GM04503 (cell line): ENCODE data around the gene TRPV6.

ENCODE experiments used
- DNase-seq: peaks from one replicate; pipeline ENCODE4 v3.0.0-alpha.2; 2012; ENCODE audit warnings: low read depth

Gene TRPV6

DNA sequence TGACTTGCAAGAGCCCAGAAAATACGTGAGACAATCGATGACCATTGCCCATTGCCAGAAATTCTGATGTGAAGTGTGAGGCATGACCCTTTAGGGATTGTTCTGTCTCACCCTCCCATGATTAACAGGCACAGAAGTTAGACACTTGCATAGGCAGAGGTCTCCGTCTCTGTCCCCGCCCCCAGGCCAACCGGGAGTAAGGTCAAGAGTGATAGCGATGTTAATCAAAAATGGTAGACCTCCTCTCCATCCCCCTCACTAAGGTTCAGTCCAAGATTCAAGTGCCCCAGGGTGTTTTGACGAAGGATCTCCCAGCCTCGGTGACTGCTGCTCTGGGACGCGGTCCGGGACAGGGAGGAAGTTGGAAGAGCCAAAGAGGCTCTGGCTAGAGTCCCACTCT, 22.7 kb upstream of the TRPV6 start:
- no peak for DNase-seq

DNA sequence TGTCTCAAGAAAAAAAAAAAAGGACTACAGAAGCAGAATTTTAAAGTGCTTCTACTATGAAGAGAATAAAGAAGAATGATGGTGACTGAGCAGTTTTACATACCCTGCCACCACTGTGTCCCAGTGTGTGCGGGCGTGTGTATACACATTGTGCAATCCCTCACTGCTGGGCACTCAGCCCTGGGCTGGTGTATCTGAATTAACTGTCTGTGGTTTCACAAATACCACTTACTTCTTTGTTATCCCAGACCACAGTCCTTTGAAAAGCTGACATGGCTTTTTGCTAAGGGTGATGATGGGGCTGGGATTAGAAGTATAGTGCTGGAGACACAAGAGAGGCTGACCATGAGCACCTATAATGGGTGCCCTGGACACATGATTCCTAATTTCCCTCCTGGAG, 21.1 kb upstream of the TRPV6 start:
- no peak for DNase-seq

DNA sequence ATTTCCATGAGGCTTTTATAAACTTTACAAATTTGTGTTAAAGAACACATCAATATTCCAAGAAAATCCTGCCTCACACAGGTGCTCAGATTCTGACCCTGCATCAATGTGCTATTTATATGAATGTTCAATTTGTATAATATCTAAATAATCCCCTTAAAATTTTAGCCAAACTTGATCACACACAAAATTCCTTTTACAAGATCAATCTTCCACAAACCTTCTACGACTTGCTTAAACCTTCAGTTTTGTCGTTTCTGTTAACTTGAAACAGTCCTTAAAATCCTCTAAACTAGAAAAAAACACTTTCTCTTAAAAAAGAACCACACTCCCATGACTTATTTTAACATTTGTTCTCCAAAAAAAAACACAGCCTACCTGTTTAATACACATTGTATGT, 20.2 kb upstream of the TRPV6 start:
- DNase-seq, result no peak

DNA sequence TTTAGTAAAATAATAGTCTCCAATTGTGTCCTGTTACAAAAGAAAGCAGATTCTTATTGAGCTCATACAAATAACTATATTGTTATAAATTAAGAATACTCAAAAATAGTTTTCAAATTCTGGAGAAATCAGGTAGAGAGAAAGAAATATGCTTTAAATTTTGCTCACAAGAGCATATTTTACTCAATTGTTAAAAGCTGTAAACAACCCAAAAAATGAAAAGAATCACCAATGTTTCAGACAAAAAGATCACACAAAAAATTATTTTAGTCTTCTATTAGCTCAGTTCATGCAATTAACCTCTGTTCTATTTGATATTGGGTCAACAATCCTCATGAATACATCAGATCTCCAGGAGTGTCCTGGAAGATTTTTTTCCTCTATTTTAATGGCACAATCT, 18.6 kb upstream of the TRPV6 start:
- DNase-seq, result no peak

DNA sequence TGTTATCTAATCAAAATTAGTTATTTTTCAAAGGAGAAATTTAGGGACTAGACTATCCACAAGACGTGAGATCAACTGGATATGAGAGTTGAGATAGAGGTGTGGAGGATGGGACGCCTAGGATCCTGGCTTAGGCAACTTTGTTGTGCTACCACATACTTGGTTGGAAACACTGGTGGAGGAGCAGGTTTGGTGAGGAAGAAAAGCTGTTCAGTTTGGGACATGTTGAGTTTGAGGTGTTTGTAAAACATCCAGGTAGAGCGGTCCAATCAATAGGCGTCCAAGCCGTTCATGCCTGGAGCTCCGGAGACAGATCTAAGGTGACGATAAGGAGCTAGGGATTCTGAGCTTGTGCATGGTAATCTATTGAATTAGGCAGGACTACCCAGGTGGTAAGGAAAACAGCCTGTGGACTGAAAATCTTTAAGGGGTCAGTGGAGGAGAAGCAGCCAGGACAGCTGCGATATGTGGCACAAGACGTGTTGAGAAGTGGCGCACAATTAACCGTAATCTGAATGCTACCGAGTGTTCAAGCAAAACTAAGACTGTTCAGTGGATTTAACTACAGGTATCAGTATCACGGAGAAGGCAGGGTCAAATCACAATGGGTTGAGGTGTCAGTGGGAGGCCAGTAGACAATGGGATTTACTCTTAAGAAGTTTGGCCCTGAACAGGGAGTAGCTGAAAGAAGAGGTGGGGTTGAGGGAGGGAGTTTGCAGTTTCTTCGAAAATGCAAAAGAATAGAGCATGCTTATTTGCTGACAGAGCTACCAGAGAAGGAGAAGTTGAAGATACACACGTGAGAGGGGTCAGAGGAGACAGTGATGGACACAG, 16.1 kb upstream of the TRPV6 start:
- DNase-seq, result no peak

DNA sequence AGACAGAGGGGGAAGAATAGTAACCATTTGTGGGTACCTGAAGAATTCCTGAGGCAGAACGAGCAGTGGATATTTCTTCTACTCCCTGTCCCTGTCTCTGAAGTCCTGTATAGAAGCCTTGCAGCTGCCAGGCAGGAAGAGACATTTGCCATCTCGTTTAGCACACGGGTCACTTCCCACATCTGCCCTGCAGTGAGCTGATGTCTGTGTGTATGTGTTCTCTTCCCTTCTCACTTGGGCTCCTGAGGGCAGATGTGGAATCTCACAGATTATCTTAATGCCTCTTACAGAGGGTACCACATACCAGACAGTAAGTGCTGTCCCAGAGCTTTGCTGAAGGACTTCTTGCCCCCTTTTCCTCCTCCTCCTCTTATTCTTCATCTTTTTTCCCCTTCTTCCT, 14.1 kb upstream of the TRPV6 start:
- no peak for DNase-seq

DNA sequence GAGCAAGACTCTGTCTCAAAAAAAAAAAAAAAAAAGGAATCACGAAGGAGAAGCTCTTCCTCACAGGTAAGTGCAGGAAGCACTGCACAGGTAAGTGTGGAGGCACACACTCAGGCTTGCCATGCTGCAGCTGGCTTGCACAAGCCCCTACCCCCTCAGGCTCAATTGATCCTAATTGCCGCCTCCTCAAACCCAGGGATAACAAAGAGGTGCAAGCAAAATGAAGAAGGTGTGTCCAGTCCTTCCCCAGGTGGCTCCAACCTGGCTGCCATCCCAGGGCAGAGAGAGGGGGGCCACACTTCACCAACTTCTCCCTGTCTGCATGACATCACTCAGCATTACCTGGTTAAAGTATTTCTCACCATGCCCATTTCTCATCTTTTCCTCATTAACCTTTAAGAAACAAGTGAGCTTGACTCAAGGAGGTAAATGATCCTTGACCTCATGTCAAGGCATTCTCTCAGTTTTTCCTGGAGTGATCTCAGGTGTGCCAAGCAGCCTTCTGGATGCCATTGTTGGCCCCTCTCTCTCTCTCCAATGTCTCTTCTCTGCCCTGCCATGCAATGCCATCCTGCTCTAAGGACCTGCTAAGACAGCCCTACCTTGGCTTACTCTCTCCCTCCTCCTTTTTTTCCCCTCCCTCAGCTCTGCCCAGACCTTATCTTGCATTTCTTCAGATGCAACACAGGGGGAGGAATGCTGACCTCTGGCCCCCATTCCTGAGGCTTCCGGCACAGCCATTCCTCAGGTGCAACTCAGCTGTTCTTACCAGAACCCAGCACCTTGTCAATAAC, 13.0 kb upstream of the TRPV6 start:
- DNase-seq, result no peak

DNA sequence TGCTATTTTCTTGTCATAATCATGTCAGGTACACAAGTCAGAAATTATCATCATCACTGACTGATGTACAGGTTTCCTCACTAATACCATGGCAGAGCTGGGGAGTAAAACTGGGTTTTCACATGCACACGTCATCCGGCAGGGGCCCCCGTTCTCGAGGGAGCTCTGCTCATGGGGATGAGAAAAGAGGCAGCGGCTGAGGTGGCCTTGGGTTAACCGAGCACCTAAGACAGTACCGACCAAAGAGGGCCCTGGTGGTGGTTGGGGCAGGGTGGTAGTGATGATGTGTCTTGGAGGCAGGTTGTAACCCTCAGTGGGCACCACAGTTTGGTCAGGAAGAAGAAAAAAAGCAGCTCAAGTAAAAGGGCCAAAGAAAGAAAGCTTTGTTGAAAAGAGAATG, 12.1 kb upstream of the TRPV6 start:
- DNase-seq, result no peak

DNA sequence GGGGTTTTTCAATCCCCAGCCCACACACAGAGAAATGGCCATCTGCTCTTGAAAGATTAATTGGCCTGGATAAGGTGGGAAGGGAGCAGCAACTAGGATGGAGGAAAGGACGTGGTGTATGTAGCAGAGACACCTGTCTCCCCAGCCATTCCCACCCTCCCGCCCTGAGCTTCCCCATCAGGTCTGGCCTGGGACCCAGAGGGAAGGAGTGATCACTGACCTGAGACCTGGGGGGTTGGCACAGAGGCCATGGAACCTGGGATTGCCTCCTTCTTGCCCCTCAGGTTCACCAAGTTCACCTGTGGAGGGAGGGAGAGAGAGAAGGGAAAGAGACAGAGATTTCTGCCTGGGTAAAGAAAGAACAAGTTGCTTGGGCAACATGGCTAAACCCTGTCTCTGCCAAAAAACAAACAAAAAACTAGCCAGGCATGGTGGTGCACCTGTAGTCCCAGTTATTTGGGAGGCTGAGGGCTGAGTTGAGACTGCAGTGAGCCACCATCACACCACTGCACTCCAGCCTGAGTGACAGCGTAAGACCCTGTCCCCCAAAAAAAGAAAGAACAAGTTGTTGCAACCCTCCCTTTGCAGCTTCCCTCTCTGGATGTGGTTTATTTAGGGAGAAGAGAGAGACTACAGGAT, 11.3 kb upstream of the TRPV6 start:
- no peak for DNase-seq

DNA sequence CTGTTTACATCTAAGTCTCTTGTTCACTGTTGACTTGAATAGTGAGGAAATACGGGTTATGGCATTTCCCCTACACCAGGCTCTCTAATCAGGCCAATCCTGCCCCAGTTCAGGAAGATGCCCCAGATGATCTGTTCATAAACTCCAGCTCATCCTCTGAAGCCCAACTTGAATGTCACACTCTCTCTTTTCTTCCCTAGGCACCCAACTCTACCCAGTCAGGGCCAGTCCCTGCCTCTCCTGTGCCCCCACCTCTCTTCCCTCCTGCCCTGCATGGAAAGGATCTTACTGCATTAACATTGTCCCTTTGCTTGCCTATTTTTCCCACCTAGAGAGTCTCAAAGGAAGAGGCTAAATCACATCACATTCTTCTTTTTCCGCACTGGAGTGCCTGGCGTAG, 10.6 kb upstream of the TRPV6 start:
- DNase-seq, result no peak

DNA sequence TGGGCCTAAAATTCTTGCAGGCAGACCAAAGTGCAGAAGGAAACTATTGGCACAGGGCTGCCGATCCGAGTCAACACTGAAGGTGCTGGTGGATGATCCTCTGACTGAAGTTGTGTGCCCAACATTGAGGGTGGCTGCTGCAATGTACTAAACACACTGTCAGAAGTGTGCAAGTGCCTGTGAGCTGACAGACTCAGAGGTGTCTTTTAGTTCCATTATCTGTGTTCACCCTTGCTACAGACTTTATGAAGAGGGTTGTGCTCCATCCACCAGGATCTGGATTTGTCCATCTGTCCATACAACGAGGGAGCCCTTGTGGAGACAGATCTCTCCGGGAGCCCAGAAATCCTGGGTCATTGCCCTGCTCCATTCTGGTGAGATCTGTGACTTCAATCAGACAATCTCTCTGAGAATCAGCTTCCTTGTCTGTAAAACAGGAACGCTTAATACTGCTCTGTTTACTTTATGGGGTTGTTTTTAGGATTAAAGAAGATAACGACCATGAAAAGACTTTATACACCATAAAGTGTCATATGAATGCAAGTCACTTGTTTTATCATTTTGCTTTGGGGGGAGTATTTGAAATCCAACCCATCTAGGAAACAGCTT, 9.5 kb upstream of the TRPV6 start:
- DNase-seq, result no peak

DNA sequence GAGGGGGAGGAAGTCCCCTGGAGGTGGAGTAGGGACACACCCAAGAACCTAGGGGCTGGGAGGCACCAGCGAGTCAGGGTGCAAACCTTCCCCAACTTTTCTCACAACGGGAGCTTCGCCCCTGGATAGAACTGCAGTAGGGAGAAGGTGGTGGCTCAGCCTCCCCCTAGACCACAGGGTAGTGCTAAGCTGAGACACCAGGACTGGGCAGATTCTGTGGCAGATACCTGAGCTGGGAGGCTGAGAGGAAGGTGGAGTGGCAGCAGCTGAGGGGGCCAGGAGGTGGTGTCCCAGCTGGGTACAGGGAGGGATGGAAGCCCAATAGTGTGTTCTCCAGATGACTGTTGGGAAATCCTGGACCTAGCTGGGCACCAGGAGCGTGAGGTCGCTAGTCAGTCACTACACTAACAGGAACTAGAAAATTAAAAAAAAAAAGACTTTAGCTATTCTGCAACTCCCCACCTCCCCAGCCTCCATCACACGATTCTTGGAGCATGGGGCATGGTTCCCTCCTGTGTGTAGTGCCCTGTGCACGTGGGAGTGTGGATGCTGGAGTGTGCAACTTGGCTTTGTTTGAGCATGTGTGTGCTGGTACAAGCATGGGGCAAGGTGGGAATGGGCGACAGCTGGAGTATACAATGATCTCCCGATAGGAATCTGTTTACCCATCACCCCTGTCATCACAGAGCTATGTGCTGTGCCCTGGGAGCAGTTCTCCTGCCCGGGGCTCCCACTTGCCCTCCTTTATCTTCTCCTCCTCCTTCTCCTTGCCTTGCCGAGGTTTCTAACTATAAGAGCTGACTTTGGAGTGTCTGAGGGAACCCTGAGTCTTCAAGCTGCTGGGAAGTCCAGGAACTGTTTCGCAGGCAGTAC, 8.8 kb upstream of the TRPV6 start:
- DNase-seq, result no peak

DNA sequence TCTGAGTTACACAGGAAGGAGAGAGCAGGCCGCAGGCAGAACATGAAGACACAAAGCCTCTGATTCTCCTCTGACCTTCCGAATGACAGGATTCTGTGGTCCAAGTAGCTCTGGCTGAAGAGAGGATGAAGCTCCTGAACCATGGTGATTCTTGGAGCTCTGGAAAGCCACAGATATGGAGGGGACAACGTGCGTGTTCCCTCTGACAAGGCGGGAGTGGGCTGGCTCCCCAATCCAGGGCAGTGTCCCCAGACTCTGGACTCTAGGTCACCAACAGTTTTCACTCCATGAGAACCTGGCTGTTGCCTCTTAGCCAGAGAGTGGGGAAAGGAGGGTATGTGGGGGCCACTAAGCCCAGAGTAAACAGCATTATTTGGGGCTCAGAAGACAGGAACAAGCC, 7.4 kb upstream of the TRPV6 start:
- DNase-seq, result no peak

DNA sequence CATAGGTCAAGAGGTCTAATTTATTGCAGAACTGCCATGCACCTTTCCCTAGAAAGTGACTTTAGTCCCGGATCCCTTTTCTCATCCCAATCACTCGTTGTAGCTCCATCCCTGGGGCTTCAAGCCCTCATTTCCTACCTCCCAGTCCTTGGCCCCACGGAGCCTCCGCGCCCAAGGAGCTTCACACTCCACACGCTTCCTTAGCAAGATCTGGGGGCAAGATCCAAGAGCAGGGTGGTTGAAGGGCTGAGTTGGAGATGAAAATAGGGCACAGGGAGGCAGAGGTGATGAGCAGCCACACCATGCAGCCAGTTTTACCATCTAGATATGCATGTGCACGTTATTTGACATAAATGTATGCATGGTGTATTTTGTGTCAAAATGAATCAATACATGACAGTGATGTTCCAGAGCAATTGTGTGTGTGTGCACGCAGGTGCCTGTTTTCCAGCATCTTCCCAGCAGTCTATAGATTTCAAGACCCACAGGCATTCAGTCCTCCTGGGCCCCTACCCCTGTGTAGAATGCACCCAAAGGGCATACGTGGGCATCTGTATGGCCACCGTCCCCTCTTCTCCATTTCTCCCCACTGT, 6.0 kb upstream of the TRPV6 start:
- DNase-seq, result no peak

DNA sequence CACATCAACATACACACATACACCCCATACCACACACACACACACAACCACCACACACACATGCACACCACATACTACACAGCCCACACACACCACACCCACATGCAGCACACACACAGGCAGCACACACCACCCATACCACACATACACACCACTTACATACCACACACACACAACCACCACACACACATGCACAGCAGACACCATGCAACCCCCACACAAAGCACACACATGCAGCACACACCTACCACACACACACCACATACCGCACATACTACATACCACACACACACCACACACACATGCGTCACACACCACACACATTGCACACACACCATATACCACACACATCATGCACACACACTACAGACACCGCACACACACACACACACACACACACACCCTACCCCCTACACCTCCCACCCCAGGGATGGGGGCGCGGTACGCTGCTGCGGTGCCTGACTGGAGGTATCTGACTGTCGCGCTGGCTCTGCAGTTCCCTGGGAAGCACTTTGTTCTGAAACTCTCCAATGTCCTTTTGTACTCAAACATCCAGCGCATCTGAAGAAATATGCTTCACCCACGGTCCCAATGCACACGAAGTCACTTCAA, 5.4 kb upstream of the TRPV6 start:
- DNase-seq, result no peak

DNA sequence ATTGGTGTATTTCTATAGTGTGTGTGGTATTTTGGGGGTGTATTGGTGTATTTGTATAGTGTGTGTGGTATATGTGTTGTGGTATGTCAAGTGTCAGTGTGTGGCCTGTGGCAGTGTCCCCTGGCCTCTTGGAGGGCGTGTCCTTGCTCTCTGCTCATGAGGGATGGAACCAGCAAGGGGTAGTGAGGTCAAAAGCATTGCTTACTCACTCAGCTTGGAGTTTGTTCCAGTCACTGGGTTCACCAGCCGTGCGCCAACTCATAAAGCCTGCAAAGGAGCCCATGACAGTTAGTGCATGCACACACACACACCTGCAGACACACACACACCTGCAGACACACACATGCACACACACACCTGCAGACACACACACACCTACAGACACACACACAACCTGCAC, 4.3 kb upstream of the TRPV6 start:
- no peak for DNase-seq

DNA sequence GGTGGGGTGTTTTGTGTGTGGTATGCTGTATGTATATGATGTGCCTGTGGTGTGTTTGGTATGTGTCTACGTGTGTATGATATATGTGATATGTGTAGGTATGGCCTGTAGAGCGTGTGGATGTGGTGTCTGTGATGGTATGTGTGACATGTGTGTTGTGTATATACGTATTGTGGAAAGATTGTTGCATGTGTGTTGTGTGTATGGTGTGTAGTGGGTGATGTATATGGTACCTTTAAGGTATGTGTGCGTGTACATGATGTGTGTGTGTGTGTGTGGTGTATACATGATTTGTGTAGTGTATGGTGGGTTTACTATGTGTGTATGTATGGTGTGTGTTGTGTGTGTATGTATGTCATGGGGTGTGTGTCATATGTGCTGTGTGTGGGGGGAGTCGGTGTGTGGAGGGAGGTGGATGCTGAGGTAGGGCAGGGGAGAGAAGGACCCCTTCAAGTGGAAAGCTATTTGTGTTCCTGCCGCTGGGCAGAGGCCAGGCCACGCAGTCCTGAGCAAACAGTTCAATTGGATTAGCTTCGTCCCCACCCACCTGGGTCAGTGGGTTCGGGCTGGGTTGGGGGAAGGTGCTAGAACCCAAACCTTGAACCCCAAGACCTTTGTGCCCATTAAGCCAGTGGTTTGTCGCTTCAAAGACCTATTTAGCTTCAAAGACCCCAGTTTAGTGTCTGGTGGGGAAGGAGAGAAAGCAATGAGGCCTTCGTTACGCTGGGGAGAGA, 1.9 kb upstream of the TRPV6 start:
- no peak for DNase-seq

DNA sequence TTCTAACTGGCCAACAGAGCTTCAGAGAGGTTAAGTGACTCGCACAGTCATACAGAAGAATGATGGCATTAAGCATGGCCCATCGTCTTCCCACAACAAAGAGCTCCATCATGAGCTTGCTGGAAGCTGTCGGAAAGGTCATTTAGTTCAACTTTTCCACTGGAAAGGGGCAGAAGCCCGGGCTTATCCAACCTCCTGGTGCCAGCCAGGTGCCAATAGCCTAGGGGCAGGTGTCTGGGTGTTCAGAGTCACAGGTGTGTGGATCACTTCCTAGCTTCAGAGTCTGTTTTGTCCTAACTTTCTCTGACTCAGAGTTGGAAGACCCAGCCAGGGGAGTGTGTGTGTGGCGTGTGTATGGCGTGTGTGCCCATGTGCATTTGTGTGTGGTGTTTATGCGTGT, 1.3 kb upstream of the TRPV6 start:
- DNase-seq, result no peak

DNA sequence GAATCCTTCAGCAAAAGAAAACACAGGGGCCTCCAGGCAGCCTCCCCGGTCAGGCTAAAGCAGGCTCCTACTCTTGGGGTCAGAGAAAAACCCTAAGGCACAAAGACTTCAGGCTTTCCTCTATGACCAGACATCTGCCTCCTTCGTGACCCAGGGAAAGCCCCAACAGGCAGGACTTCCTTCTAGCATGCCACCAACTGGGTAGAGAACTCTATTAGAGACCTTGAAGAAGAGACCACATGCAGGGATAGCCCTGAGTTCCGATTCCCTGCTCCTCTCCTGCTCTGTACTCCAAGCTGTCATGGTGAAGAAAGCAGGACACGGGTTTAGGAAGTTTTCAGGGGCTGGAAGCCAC, 1.3 kb downstream of the TRPV6 start:
- no peak for DNase-seq

DNA sequence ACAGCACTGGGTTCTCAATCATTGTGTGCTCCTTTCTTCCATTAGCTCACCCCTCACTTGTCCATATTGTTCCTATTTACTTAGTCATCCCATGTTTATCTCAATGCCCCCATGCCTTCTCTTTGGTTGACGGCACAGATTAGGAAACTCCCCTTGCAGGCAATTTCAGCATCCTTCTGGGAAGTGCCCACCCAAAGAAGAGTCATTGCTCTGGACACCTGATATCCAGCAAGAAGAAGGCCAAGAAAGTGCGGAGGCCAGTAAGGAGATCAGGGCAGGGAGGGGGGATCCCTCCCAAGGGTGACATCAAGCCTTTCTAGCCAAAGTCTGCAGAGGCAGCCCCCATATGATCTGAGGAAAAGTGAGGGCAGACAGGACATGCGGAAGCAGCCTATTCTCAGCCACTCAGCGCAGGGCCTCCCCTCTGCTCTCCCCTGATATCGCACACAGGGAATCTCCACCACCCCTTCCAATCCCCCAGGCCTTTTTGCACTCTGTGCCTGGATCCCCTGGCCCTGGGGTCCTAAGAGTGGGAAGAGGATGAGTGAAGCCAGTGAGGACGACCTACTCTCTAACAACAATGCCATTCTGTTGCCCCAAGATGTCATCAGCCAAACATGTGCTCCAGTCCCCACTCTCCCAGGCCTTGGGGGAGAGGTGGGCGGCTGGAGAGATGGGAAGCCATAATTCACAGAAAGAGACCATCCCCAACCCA, 1.8 kb downstream of the TRPV6 start:
- no peak for DNase-seq
